GM19239 (cell line): ENCODE results near the gene MPDU1.
"Not testable (repeated sequence)": the region's sequence is repeated elsewhere in the genome, so short reads cannot be mapped to it uniquely, and the experiment has no call there.

Experiments used
- DNase-seq: peaks from one replicate; pipeline ENCODE4 v3.0.0; 2011; ENCODE audit warnings: low spot score; ENCODE audit not compliant: insufficient read length
- FAIRE-seq: peaks from 2 replicates; lab custom pipeline; 2011; peaks lifted over from hg19 to GRCh38; lab: Jason Lieb, UNC

The MPDU1 gene

DNA sequence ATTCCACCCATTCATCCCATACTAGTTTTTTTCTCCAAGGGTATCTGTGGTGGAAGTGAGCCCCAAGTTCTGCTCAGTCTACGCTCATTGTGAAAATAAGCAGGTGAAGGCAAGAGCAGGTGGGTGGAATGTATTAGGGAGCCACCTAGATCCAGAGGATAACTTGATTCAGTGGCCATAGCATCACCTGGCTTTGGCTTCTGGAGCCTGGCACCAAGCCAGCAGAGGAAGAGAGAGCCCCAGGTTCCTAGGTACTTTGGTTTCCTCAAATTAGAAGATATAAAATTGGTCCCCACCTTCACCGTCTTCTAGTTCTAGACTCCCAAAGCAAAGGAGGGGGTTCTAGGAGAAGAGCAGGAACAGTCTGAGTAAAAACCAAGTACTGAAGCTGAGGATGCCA lies 27.0 kb downstream of the MPDU1 start:
- FAIRE-seq (no peak), DNase-seq (no peak)

DNA sequence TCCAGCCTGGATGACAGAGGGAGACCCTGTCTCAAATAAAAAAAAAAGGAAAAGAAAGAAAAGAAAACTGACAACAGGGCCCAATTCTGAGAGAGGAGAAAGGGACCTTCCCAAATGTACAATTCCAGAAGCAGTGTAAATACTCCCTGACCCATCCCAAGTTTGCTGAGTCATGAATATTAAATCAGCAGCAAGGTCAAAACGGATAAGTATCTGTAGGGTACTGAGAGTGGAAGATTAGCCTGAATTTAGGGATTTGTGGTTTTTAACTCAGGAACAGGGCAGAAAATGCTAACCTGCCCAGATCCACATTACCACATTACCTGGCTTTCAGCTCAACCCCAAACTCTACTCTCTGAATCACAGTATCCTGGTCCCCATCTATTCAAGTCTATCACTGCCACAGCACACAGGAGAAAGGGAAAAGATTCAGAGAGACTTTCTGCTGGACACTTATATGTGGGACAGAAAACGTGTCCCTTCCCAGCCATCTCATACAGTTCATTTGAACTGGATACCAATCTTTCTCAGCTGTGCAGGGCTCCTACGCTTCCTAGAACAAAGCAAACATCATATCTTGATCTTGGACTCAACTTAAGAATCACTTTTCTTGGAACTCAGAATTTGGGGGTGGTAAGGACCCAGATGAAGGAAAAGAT lies 28.1 kb downstream of the MPDU1 start:
- FAIRE-seq = no peak

DNA sequence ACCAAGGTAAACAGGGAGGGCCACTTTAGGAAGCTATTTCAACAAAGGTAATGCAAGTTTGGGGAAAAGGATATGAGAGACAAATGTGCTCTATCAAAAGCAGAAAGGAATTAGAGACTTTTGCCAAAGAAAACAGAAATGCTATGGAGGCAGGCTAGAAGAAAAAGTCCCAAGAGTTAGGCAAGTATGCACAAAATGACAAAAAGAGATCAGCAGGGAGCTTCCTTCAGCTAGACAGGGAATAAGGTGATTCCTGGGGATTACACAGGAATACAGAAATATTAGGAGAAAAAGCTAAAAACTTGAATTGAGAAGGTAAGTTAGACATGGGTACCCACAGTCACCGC lies 28.6 kb downstream of the MPDU1 start:
- no peak for DNase-seq
- no peak for FAIRE-seq

More for the DNA sequence above, 28.1 kb downstream of the MPDU1 start:
- no peak for DNase-seq

DNA sequence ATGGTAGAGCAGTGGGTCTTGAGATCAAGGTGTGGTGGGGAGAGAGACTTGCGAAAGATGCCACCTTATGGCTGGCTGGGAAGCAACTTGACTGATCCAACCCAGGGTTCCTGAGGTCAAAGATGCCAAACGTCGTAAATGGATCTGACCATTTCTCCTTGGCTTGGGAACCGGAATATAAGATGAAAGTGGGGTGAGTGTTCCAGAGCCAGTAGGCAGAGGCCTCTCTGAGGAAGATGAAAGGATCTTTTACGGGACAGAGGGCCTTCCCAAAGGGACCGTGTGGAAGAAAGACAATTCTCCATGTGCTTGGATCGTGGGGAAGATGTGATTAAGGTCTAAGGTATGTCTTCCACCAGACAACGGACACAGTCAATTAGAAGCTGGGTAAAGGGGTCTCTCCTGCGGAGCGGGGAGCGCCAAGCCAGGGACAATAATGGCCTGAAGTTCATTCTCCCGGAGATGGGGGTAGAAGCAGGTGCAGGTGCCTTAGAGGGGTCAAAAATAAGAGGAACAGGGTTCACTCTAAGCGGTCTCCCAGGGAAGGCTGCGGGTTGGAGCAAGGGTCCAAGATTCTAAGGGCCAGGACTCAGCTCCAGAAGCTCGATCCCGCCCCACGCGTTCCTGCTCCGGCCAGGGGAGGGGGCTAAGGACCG lies 30.2 kb downstream of the MPDU1 start:
- DNase-seq (no peak), FAIRE-seq (no peak)

DNA sequence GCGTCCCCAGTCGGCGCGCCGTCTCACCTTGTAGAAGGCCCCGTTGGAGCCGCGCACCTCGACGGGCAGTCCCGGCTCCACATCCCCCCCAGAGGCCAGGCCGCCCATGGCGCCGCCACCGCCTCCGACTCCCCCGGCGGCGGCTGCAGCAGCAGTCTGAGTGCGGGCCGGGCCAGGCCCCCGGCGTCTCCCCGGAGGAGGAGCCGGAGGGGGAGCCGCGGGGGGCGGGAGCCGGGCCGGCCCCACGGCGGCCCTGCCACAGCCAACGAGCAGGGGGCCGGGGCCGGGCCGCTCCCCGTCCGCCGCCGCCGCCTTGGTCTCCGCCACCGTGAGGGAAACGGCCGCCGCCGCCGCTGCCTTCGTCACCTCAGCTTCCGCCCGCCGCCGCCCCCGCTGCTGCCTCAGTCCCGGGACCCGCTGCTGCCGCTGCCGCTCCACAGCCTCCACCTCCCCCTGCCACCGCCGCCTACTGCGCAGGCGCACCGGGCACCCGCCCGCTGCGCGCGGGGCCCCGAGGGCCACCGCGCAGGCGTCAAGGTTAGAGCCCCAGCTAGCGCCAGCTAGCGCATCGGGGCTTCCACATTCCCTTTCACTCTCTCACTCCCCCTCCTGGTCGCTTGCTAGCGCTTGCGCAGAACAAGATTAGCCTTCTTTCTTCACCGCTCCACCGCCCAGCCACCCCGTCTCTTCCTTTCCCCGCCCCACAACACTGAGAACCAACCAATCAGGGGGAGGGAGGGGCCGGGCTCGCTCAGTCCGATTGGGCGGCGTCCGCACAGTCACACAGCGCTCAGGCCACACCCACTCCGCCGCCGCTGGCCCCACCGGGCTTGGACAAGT lies 31.0 kb downstream of the MPDU1 start, which contains the start of gene FXR2:
Gene FXR2, minus strand, starts transcription at position 473 of the 840 bp plus-strand sequence. Its CDS starts 365 bp downstream, at position 108.
- DNase-seq (peak; percentile 94), FAIRE-seq (peak; percentile 99)

DNA sequence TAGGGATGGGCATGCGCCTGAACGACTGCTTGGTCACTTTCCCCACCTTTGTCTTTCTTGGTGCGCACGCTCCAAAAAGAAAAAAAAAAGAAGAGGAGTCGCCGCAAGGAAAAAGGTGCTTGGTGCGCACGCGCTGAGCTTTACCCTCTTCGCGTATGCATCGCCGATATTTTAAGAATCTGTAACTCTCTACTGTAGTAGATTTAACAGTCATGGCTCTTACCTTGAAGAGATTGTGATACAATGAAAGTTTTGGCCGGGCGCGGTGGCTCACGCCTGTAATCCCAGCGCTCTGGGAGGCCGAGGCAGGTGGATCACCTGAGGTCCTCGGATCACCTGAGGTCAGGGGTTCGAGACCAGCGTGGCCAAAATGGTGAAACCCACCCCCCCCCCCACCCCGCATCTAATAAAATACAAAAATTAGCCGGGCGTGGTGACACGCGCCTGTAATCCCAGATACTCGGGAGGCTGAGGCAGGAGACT lies 31.7 kb downstream of the MPDU1 start:
- FAIRE-seq (no peak), DNase-seq (no peak)

DNA sequence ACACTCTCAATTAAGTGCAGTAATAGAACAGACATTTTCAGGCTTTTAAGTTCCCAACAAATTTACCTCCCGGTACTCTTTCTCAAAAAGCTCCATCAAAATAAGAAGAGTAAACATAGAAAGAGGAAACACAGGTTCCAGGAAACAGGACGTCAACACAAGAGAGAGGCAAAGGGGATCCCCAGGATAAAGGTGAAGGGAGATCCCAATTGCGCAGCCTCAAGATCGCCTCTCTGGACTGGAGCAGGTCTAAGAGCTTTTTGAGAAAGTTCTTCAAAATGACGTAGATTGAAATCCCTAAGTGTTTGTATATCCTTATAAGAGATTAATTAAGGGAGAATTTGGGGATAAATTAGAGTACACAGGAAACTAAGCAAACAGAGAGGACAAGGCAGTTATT lies 35.0 kb downstream of the MPDU1 start:
- FAIRE-seq (no peak), DNase-seq (no peak)

DNA sequence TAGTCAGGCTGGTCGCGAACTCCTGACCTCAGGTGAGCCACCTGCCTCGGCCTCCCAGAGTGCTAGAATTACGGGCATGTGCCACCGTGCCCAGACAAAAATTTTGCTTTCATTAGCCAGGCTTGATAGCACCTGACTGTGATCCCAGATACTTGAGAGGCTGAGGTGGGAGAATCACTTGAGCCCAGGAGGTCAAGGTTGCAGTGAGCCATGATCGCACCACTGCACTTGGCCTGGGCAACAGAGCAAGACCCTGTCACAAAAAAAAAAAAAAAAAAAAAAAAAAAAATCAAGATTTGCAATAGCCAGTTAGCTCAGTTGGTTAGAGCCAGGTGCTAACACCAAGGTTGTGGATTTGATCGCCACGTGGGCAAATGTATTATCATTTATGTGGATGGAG lies 37.2 kb downstream of the MPDU1 start:
- no peak for DNase-seq
- no peak for FAIRE-seq

DNA sequence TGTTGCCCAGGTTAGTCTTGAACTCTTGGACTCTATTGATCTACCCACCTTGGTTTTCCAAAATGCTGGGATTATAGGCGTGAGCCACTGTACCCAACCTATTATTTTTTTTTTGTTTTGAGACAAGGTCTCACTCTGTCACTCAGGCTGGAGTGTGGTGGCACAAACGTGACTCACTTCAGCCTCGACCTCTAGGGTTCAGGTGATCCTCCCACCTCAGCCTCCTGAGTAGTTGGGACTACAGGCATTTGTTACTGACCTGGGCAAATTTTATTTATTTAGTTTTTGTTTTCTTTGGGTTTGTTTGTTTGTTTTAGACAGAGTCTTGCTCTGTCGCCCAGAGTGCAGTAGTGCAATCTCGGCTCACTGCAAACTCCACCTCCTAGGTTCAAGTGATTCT lies 40.0 kb downstream of the MPDU1 start:
- DNase-seq (no peak), FAIRE-seq (no peak)

DNA sequence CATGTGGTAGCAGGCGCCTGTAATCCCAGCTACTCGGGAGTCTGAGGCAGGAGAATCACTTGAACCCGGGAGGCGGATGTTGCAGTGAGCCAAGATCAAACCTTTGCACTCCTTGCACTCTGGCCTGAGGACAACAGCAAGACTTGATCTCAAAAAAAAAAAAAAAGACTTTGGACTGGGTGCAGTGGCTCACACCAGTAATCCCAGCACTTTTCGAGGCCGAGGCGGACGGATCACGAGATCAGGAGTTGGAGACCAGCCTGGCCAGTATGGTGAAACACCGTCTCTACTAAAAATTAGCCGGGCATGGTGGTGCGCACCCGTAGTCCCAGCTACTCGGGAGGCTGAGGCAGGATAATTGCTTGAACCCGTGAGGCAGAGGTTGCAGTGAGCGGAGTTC lies 42.1 kb downstream of the MPDU1 start:
- FAIRE-seq, DNase-seq: not testable (repeated sequence)

DNA sequence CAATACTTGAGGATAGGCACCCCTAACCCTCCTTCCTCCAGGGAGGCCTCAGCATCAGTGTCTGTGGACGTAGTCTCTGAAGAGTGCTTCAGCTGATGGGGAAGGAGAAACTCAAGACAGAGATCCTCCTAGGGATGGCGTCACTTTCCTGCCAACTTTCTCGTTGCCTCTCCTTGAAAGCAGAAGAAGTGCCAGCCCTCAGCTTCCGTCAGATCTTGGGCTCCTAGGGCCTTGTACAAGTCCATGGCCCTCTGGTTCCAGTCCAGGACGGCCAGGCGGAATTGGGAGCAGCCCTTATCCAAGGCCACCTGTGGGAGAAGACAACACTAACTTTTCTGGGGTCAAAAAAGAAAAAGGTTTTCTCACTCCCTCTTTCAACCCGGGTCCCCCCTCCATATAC lies 42.7 kb downstream of the MPDU1 start:
- no peak for FAIRE-seq
- no peak for DNase-seq

DNA sequence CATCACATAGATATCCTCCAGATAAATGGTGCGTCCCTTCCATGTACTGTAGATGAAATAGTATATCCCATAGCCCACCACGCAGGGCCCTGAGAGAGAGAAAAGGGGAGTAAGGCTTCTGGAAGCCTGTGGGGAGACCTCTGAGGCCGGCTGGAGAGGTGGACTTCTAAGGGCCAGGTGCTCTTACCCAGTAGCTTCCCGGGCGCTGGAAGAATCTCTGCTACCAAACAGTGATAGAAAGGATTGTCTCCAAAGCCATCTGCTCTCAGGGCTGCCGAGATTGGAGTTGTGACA lies 43.3 kb downstream of the MPDU1 start:
- DNase-seq (no peak), FAIRE-seq (no peak)

DNA sequence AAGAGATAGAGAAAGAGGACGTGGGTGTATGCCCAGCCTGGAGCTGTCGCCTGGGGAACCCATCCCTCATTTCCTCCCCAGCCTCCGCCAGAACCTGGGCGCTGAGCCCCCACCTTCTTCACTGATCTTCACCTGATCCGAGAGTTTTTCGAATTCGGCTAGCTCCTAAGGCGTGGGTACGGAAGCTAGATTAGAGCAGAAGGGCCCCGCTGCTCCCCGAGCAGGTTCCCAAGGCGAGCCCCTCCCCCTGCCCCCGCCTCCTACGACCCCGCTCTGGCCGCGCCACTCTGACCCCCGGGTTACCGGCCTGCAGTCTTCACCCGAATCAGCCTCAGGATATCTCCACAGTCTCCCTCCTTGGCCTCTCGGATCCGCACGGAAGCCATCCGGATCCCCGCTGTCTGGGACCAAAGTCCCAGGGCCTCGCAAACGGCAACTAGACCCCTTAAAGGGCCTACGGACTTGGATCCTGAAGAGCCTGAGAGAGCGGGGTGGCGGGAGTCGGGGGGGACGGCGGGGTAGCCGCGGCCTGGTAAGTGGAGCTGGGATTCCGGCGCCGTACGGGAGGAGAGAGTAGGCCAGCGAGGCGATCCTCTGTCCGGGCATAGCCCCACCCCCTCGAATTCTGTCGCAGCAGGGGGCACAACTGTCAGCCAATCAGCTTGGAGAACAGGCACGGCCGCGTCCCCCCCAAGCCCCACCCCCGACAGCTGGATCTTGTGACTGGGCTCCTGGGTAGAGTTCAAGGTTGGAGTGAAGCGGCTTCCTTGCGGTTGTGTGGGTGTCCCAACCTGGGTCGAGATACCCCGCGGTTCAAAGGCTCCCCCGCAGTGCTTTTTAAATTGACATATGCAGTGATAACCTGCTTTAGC lies 43.8 kb downstream of the MPDU1 start, which contains the start of gene SAT2:
Gene SAT2, minus strand, starts transcription at position 572 of the 872 bp plus-strand sequence. Its CDS starts 186 bp downstream, at position 386.
- peak; percentile 98 for FAIRE-seq
- DNase-seq = peak; percentile 95

DNA sequence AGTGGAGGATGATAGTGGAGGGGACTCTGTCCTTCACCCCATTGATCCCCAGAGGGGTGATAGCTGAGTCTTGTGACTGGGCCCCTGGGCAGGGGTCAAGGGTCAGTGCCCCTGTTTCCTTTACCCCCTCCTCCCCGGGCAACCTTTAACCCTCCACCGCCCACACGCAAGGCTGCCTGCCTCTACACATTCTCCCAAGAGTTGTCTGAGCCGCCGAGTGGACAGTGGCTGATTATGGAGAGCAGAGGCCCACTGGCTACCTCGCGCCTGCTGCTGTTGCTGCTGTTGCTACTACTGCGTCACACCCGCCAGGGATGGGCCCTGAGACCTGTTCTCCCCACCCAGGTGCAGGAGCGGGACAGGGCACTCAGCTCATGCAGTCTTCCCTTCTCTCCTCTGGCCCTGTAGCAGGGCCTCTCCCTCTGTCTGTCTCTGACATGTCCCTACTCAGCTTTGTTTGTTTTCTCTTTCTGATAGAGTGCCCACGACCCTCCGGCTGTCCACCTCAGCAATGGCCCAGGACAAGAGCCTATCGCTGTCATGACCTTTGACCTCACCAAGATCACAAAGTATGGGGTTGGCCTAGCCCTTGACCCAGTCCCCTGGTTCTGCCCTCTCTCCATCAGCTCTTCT lies 46.4 kb downstream of the MPDU1 start, which contains the start of gene SHBG:
Gene SHBG, plus strand, starts transcription at position 197 of the 633 bp plus-strand sequence. Its CDS starts 38 bp downstream, at position 235.
- no peak for FAIRE-seq

DNA sequence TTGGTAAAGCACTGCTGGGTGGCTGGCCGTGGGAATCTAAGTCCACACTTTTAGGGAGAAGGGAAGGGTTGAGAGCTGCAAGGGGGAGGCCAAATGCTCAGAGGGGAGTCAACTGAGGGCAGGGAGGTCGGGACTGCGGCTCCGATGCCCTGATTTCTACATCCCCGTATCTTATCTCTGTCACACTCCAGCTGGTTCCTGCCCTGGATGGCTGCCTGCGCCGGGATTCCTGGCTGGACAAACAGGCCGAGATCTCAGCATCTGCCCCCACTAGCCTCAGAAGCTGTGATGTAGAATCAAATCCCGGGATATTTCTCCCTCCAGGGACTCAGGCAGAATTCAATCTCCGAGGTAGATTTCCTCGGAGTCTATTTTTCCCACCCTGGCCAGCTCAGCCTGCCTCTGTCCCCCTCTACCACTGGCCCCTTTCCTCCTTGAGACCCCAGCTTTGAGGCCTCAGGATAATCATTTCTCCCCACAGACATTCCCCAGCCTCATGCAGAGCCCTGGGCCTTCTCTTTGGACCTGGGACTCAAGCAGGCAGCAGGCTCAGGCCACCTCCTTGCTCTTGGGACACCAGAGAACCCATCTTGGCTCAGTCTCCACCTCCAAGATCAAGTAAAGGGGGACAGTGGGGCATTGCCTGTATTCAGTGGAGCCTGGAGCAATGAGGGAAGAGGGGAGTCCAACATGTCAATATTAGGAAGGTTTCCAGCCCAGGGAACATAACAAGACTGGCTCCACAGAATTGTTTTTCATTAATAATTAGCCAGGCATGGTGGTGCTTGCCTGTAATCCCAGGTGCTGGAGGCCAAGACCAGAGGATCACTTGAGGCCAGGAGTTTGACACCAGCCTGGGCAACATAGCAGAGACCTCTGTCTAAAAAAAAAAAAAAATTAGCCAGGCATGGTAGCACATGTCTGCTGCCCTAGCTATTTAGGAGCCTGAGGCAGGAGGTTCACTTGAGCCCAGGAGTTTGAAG lies 48.0 kb downstream of the MPDU1 start:
- no peak for FAIRE-seq
- DNase-seq = no peak

More for the DNA sequence above, 46.4 kb downstream of the MPDU1 start, which contains the start of gene SHBG:
- DNase-seq = no peak

DNA sequence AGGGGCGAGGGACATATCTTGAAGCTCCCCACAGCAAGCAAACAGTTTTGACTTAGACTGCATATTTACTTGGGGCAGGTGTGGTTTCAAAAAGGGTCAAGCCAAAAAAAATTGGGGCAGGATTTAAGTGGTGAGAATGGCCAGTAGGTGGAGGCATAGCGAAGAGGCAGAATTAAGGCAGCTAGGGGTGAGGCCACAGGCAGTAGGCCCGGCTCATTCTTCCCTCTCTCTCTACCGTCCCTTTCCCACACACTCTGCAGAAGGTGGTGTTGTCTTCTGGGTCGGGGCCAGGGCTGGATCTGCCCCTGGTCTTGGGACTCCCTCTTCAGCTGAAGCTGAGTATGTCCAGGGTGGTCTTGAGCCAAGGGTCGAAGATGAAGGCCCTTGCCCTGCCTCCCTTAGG lies 48.8 kb downstream of the MPDU1 start:
- FAIRE-seq (peak; percentile 79), DNase-seq (peak; percentile 54)

DNA sequence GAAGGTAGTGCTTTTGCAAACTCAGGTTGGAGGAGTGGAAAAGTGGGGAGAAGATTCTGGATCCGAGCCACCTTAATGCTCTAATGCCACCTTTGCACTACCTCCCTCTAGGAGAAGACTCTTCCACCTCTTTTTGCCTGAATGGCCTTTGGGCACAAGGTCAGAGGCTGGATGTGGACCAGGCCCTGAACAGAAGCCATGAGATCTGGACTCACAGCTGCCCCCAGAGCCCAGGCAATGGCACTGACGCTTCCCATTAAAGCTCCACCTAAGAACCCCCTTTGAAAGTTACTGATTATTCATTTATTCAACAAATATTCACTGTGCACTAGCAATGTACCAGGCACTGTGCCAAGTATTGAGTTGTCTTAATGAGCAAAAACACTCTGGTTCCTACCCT lies 49.4 kb downstream of the MPDU1 start:
- no peak for FAIRE-seq
- DNase-seq = no peak

DNA sequence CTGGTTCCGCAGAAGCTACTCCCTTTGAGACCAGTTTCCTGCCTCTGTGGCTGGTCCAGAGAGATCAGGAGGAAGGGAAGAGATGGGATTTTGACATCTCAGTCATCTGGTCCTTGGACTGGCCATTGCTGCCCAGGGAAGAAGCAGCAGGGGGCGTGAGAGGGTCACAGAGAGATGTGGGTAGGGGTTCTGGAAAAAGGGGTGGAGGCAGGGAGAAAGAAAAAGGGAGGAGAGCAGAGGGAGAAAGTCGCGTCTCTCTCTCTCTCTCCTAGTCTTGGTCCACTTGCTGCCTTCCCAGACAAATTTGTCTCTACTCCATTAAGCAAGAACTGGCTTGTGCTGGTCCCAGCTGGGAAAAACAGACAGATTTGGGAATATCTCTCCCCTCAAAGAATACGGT lies 50.7 kb downstream of the MPDU1 start:
- DNase-seq (no peak), FAIRE-seq (no peak)
